Activated naive CD8-positive, alpha-beta T cell treated with anti-CD3 and anti-CD28 coated beads, Interleukin-2, amount 50 U/mL, for 24 hours (primary cell): Measurements from ENCODE around the gene TSPYL2.

Source experiments
- ATAC-seq: fragments of 150-1000 bp; cut with Tn5 transposase; one replicate; pipeline ENCODE4 v1.10.0; 2021
- DNase-seq: peaks from one replicate; pipeline ENCODE4 v3.0.0; 2021
- H3K27ac Mint-ChIP-seq: one replicate; pipeline ENCODE4 v1.8.0; 2021; ENCODE audit warnings: mild to moderate bottlenecking, mixed read lengths
- H3K27me3 Mint-ChIP-seq: one replicate; pipeline ENCODE4 v1.8.0; 2021; ENCODE audit warnings: mixed read lengths
- H3K36me3 Mint-ChIP-seq: one replicate; pipeline ENCODE4 v1.8.0; 2021; ENCODE audit warnings: low read depth, mixed read lengths
- H3K4me1 Mint-ChIP-seq: one replicate; pipeline ENCODE4 v1.8.0; 2021; ENCODE audit warnings: mixed read lengths
- H3K4me3 Mint-ChIP-seq: one replicate; pipeline ENCODE4 v1.8.0; 2021; ENCODE audit warnings: mild to moderate bottlenecking, moderate library complexity, mixed read lengths
- H3K9me3 Mint-ChIP-seq: one replicate; pipeline ENCODE4 v1.8.0; 2021; ENCODE audit warnings: mixed read lengths

TSPYL2 gene

DNA sequence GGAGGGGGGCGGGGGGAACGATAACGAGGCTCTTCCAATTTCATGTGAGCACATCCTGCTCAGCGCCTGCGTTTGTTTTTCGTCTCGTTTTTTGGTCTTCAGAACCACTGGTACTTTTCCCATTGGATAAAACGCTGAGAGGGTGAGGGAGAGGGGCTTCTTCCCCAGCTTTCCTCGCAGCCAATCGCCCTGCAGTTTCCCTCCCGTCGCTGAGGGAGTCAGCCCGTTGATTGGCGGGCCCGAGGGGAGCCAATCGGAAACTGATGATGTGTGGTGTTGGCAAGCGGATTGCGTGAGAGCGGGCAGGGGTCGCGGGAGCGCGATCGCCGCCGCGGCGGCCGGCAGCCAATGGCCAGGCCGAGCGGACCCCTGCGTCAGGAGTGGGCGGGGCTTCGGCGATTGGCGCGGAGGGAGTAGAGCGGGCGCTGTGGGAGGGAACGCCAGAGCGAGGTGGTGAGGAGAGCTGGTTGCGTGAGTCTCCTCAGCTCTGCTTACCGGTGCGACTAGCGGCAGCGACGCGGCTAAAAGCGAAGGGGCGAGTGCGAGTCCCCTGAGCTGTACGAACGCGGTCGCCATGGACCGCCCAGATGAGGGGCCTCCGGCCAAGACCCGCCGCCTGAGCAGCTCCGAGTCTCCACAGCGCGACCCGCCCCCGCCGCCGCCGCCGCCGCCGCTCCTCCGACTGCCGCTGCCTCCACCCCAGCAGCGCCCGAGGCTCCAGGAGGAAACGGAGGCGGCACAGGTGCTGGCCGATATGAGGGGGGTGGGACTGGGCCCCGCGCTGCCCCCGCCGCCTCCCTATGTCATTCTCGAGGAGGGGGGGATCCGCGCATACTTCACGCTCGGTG, at the start of gene TSPYL2:
TSS of gene TSPYL2 (plus strand) at position 443 of the 848 bp plus-strand sequence. CDS start at position 575, 132 bp downstream.
- peak within 1 kb of the TSS; percentile 97 for H3K27ac Mint-ChIP-seq
- H3K4me3 Mint-ChIP-seq, result peak within 1 kb of the TSS; percentile 90
- H3K4me1 Mint-ChIP-seq, result peaks cover 47% of the 10 kb centered on the region
- peaks cover 20% of the 10 kb centered on the region for H3K36me3 Mint-ChIP-seq
- peak; percentile 91 for ATAC-seq
- H3K9me3 Mint-ChIP-seq, result no peaks in the 10 kb centered on the region
- H3K27me3 Mint-ChIP-seq, result no peaks in the 10 kb centered on the region
- peak; percentile 92 for DNase-seq

DNA sequence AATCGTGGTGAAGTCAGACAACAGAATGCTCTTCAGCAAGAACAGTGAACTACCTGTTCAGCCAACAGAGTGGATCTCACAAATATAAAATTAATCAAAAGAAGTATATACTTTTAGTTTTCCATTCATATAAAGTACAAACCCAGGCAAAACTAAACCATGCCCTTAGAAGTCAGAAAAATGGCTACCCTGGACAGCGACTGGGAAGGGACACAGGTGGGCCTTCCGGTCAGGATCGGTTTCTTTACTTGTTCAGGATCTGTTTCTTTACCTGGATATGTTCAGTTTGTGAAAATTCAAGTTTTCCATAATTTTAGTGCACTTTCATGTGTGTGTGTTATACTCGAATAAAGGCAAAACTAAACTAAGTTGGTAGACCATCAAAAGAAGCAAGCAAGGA, 46.0 kb upstream of the TSPYL2 start:
- DNase-seq (no peak), ATAC-seq (no peak)
- no peaks in the 10 kb centered on the region for H3K36me3 Mint-ChIP-seq
- no peaks in the 10 kb centered on the region for H3K9me3 Mint-ChIP-seq
- H3K4me3 Mint-ChIP-seq, result no peak overlapping the region
- H3K4me1 Mint-ChIP-seq, result no peaks in the 10 kb centered on the region
- H3K27ac Mint-ChIP-seq, result no peak overlapping the region
- H3K27me3 Mint-ChIP-seq, result peaks cover 4% of the 10 kb centered on the region

DNA sequence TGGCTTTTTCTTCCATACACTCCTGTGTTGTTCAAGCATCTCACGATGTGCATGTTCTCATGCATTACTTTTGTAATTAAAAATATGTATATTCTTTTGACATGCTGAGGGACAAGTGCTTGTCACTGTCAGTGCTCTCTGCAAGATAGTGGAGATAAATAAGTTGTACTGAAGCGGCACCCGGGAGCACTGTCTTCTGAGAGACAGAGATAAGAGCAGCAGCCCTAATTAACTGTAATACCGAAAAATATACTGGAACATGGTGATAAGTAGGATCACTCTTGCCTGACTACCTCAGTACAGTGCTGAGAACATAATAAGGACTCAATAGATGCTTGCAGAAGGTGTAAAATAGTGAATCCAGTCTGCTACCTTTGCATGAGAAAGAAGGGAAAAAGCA, 42.9 kb upstream of the TSPYL2 start:
- H3K4me3 Mint-ChIP-seq, result no peak overlapping the region

DNA sequence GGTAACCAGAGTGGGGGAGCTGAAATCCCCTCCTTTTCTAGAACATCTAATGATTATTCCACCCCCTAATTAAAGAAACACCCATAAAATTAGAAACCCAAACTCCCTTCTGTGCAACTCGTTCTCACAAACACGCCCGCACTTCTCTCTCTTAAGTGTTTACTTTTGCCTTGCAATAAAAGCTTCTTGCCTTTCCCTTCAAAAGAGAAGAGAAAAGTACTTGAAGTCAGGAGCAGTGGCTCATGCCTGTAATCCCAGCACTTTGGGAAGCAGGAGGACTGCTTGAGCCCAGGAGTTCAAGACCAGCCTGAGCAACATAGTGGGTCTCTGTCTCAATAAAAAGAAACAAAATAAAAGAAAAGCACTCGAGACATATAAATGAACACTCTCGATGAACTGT, 37.2 kb upstream of the TSPYL2 start:
- no peak for ATAC-seq
- no peak for DNase-seq
- Mint-ChIP-seq H3K4me3 (no peak overlapping the region), H3K27me3 (peaks cover 3% of the 10 kb centered on the region), H3K27ac (no peak overlapping the region), H3K36me3 (no peaks in the 10 kb centered on the region), H3K4me1 (peaks cover 2% of the 10 kb centered on the region), H3K9me3 (no peaks in the 10 kb centered on the region)

More for the DNA sequence above, 42.9 kb upstream of the TSPYL2 start:
- ATAC-seq, result no peak
- no peaks in the 10 kb centered on the region for H3K36me3 Mint-ChIP-seq
- no peak for DNase-seq
- peaks cover 4% of the 10 kb centered on the region for H3K27me3 Mint-ChIP-seq
- no peak overlapping the region for H3K27ac Mint-ChIP-seq
- no peaks in the 10 kb centered on the region for H3K9me3 Mint-ChIP-seq
- no peaks in the 10 kb centered on the region for H3K4me1 Mint-ChIP-seq

DNA sequence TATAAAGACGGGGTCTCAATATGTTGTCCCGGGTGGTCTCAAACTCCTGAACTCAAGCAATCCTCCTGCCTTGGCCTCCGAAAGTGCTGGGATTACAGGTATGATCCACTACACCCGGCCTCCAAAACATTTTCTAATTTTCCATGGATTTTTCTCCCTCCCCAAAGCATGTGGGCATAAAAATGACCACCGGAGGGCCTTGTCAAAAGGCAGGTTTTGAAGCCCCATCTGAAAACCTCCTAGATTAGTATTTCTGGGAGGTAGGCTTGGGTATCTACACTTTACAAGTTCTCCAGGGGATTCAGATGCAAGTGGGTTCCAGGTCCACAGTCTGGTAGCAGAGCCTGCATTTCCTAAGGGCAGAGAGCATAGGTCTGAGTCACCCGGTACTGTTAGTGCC, 34.9 kb upstream of the TSPYL2 start:
- Mint-ChIP-seq H3K4me3 (no peak overlapping the region), H3K9me3 (no peaks in the 10 kb centered on the region), H3K27ac (no peak overlapping the region), H3K27me3 (peaks cover 3% of the 10 kb centered on the region), H3K36me3 (no peaks in the 10 kb centered on the region), H3K4me1 (peaks cover 3% of the 10 kb centered on the region)
- DNase-seq, result no peak
- no peak for ATAC-seq

DNA sequence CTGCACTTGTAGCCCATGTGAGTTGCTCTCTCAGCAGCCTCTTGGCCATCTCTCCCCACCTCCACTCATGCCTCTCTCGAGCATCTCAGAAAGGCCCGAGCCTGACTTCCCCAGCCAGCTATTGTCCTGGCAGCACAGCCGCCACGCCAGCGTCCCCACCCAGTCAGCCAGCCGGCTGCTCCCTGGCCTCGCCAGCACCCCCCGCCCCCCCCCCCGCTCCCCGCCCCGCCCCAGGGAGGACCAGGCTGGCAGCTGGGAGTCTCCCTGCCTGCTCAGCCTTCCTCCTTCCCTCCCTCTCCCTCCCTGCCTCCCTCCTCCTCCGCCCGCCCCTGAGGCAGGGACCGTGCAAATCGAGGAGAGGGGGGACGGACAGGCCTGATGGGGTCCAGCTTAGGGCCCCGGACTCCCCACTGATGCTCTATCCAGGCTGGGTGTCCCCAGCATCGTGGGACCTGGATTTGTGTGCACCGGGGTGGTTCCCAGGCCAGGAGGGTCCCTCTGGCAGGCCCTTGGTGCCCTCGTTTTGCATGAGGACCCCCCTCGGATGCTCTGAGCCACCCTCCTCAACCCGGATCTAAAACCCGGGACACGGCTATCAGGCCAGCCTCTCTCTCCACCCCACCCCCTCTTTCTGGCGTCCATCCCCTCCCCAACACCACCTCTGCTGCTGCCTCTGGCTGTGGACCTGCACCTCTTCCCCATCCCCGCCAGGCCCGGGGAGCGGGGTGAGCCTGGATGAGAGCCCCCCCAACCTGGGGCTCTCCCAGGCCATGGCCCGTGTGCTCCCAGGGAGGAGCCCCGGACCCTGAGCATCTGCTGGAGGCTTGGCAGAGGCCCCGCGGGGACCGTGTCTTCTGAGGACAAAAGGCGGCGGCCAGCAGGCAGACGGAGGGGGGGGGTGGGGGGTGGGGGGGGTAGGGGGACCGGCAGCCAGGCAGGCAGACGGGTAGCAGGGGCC, 33.7 kb upstream of the TSPYL2 start, which contains the start of gene GPR173:
TSS of gene GPR173 (plus strand) at position 621 of the 958 bp plus-strand sequence. CDS start 27,833 bp downstream, outside the sequence.
- DNase-seq, result no peak
- ATAC-seq, result peak; percentile 15

DNA sequence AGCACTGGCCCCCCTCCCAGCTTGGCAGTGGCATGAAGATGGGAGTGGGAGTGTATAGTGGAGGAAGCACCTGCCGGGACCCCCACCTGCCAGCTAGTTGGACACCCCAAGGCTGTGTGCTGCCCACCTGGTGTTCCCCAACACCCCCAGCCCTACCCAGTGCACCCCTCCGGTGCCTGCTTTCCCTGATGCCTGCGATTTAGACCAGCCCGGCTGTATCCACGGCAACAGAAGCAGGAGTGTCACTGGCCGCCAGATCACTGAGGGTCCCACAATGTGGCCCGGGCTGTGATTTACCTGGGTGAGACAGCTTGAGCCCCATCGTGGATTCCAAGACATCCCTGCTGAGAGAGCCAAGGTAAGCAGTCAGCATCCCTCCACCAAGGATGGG, 33.0 kb upstream of the TSPYL2 start:
- Mint-ChIP-seq H3K4me1 (peaks cover 6% of the 10 kb centered on the region), H3K9me3 (no peaks in the 10 kb centered on the region), H3K4me3 (no peak overlapping the region), H3K36me3 (no peaks in the 10 kb centered on the region), H3K27ac (no peak overlapping the region), H3K27me3 (peaks cover 3% of the 10 kb centered on the region)
- no peak for DNase-seq
- ATAC-seq, result no peak

More for the DNA sequence above, 33.7 kb upstream of the TSPYL2 start, which contains the start of gene GPR173:
- H3K27me3 Mint-ChIP-seq, result peaks cover 3% of the 10 kb centered on the region
- H3K4me1 Mint-ChIP-seq, result peaks cover 3% of the 10 kb centered on the region
- H3K4me3 Mint-ChIP-seq, result peak within 1 kb of the TSS; percentile 26
- no peaks in the 10 kb centered on the region for H3K9me3 Mint-ChIP-seq
- no peaks in the 10 kb centered on the region for H3K36me3 Mint-ChIP-seq
- no peak within 1 kb of the TSS for H3K27ac Mint-ChIP-seq

DNA sequence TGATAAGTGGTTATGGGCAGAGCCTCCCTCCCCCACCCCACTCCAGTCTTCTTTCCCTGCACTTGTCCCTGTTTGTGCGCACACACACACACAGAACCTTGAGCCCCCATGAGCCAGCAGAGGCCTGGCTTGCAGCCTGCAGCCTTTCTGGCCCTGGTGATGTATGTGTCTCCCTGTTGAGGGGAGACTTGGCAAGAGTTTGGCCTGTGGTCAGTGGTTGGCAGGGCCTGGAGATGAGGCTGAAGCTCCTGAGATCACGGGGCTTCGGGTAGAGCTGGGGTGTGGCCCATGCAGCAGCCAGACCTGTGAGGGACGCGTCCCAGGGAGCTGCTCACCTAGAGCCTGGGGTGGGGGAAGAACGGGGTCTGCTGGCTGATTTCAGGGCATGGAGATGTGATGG, 31.3 kb upstream of the TSPYL2 start:
- Mint-ChIP-seq H3K36me3 (no peaks in the 10 kb centered on the region), H3K27ac (no peak overlapping the region), H3K4me1 (peaks cover 6% of the 10 kb centered on the region), H3K27me3 (peaks cover 3% of the 10 kb centered on the region), H3K4me3 (no peak overlapping the region), H3K9me3 (no peaks in the 10 kb centered on the region)
- no peak for DNase-seq
- ATAC-seq, result no peak

DNA sequence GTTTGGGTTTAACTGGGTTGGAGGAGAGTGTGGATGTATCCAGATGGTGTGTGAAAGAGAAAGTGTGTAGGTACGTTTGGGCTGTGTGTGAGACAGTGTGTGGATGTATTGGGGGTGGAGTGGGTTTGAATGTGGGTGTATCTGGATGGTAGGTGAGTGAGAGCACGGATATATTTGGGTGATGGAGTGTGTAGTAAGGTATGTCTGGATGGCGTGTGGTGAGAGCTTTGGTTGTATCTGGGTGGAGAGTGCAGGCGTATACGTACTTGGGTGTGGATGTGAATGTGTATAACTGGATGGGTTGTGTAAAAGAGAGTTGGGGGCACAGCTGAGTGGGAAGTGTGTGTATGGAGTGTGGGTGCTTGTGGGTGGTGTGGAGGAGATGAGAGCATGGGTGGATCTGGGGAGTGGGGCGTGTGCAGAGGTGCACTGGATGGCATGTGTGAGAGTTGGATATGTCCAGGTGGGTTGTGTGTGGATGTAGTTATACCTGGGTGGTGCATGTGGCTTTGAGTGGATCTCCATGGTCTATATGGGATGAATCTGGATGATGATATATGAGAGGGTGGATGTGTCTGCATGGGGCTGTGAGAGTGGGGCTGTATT, 26.8 kb upstream of the TSPYL2 start:
- no peak for ATAC-seq
- DNase-seq, result no peak
- Mint-ChIP-seq H3K4me1 (peaks cover 4% of the 10 kb centered on the region), H3K27ac (no peak overlapping the region), H3K4me3 (no peak overlapping the region), H3K27me3 (peaks cover 2% of the 10 kb centered on the region), H3K36me3 (no peaks in the 10 kb centered on the region), H3K9me3 (no peaks in the 10 kb centered on the region)

DNA sequence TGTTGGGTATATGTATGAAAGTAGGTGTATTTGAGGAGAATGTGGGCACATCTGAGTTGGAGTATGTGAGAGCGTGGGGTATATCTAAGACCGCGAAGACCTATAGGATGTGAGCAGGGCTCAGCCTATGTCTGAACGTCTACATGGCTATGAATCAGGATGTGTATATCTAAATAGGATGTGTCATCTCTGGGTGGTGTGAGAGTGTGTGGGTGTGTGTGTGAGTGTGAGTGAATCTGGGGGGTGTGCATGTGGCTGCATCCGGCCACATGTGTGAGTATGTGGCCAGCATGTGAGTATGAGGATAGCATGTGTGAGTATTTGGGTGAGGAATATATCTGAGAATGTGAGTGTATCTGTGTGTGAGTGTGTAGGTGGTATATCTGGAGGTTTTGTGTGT, 25.9 kb upstream of the TSPYL2 start:
- H3K4me3 Mint-ChIP-seq, result no peak overlapping the region
- H3K27ac Mint-ChIP-seq, result no peak overlapping the region
- H3K27me3 Mint-ChIP-seq, result peaks cover 2% of the 10 kb centered on the region
- H3K4me1 Mint-ChIP-seq, result peaks cover 3% of the 10 kb centered on the region
- ATAC-seq (peak; percentile 20), DNase-seq (no peak)
- H3K36me3 Mint-ChIP-seq, result no peaks in the 10 kb centered on the region
- no peaks in the 10 kb centered on the region for H3K9me3 Mint-ChIP-seq

DNA sequence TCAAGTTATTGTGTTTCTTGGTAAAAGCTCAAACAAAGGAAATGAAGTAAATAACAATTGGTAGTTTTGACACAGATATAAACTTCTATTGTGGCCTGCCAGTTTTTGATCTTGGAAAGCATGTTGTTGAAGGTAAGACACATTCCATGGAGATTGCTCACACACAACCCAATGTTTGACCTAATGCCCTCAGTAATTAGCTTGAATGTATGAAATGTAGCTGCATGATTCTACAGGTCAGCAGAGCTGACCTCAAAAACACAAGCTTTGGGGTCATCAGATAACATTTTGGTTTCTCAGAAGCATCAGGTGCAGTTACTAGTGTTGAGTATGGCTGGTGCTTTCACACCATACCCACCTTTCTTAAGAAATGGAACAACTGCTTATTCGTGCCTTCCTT, 17.1 kb upstream of the TSPYL2 start:
- no peaks in the 10 kb centered on the region for H3K9me3 Mint-ChIP-seq
- ATAC-seq, result no peak
- no peak for DNase-seq
- H3K4me3 Mint-ChIP-seq, result no peak overlapping the region
- H3K27me3 Mint-ChIP-seq, result no peaks in the 10 kb centered on the region
- no peaks in the 10 kb centered on the region for H3K36me3 Mint-ChIP-seq
- no peak overlapping the region for H3K27ac Mint-ChIP-seq
- no peaks in the 10 kb centered on the region for H3K4me1 Mint-ChIP-seq

DNA sequence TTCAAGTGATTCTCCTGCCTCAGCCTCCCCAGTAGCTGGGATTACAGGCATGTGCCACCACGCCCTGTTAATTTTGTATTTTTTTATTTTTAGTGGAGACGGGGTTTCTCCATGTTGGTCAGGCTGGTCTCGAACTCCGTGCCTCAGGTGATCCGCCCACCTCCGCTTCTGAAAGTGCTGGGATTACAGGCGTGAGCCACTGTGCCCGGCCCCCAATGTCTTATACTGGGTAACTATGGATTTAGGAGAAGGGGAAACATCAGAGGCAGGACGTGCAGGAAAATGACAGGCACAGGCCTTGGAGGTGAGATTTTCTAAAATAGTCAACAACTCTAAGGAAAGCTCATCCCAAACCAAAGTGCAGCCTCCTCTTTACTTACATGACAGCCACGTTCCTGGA, 11.1 kb upstream of the TSPYL2 start:
- H3K36me3 Mint-ChIP-seq, result no peaks in the 10 kb centered on the region
- DNase-seq (no peak), ATAC-seq (no peak)
- H3K27me3 Mint-ChIP-seq, result no peaks in the 10 kb centered on the region
- H3K9me3 Mint-ChIP-seq, result no peaks in the 10 kb centered on the region
- peak overlapping the region; percentile 87 for H3K4me3 Mint-ChIP-seq
- no peak overlapping the region for H3K27ac Mint-ChIP-seq
- peaks cover 20% of the 10 kb centered on the region for H3K4me1 Mint-ChIP-seq

DNA sequence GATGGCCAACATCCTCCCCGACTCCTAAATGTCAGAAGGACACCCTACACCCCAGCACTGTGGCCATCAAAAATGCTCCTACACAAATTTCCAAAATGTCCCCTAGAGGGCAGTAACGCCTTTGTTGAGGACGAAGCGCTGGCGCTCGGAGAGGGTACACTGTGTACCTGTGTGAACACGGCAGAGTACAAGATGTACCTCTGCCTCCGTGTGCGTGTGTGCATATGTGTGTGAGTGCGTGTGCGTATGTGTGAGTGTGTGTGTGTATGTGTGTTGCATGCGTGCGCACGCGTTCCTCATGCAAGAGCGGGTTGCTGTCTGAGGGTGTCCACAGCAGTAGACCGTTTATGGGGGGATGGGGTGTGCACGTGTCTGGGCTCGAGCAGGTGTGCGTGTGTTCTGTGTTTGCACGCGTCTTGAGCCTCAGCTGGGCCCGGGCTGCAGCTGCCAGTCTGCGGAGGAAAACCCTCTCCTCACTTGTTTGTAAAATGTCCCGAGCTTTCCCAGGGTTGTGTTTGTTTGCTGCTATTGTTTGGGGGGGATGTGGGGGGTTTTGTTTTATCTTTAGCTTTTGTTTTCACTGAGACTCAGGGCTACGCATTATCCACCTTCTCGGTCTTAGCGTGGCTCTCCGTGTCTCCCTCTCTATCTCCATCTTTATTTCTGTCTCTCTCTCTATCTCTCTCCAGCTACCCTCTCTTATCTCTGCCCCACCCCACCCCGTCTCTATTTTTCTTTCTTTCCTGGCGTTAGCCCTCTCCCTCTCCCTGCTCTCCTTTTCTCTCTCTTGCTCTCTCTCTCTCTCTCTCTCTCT, 10.4 kb upstream of the TSPYL2 start:
- Mint-ChIP-seq H3K27ac (peak overlapping the region; percentile 85), H3K4me1 (peaks cover 20% of the 10 kb centered on the region), H3K4me3 (peak overlapping the region; percentile 87), H3K27me3 (no peaks in the 10 kb centered on the region), H3K9me3 (no peaks in the 10 kb centered on the region), H3K36me3 (no peaks in the 10 kb centered on the region)
- DNase-seq (peak; percentile 55), ATAC-seq (peak; percentile 90)
